Airway epithelial cell (primary cell): Measurements from ENCODE around the gene IVL. TPM values are rescaled to one million over a fixed set of nuclear protein-coding genes. Genes with fewer than 3 reads are reported as not detected.

ENCODE experiments used
- total RNA-seq: library from RNA; depleted of rRNA; stranded (reverse); fragments of >200 nt; gene quantifications from 2 replicates; pipeline ENCODE4 v1.2.3, GENCODE V29; 2015

Gene IVL, protein sequence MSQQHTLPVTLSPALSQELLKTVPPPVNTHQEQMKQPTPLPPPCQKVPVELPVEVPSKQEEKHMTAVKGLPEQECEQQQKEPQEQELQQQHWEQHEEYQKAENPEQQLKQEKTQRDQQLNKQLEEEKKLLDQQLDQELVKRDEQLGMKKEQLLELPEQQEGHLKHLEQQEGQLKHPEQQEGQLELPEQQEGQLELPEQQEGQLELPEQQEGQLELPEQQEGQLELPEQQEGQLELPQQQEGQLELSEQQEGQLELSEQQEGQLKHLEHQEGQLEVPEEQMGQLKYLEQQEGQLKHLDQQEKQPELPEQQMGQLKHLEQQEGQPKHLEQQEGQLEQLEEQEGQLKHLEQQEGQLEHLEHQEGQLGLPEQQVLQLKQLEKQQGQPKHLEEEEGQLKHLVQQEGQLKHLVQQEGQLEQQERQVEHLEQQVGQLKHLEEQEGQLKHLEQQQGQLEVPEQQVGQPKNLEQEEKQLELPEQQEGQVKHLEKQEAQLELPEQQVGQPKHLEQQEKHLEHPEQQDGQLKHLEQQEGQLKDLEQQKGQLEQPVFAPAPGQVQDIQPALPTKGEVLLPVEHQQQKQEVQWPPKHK
- total RNA-seq: 46.3 and 60.1 TPM in 2 replicates

DNA sequence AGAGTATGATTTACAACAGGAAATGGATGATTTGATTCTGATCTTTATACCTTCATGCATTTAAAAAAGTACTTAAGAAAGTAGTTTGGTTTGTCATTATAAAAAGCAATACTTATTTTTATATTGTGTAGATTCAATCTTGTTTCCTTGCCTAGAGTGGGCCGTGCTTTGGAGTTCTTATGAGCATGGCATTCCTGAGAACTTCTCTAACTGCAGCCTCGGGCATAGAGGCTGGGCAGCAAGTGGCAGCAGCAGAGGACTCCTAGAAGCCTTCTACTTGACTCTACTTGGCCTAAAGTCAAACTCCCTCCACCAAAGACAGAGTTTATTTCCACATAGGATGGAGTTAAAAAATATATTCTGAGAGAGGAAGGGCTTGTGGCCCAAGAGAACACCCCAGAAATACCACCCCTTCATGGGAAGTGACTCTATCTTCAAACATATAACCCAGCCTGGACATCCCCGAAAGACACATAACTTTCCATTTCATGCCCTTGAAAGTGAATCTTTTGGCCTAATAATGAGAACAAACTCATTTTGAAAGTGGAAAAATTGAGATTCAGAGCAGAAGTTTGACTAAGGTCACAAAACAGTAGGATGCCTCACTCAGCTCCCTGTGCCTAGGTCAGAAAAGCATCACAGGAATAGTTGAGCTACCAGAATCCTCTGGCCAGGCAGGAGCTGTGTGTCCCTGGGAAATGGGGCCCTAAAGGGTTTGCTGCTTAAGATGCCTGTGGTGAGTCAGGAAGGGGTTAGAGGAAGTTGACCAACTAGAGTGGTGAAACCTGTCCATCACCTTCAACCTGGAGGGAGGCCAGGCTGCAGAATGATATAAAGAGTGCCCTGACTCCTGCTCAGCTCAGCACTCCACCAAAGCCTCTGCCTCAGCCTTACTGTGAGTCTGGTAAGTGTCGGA lies at the start of gene IVL:
TSS of gene IVL (plus strand) at position 861 of the 916 bp plus-strand sequence. CDS start 1,252 bp downstream, outside the sequence.

DNA sequence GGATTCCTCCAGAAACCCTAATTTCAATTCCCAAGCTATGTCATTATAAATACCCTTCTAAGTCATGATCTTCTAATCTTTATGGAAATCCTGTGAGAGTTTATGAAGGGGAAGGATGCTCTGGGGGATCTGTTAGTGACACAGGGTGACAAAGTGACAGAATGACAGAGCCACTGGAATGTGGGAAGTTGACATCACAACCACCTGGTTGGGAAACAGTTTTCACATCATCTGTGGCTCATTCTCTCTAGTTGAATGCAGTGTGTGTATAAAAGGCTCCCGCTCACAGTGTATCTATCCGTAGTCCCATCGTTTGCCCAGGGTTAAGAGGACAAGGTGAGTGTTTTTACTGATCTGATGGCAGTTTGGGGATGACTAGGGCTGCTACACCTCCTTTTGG lies 48.6 kb upstream of the IVL start, which contains the start of gene LCE7A:
TSS of gene LCE7A (plus strand) at position 301 of the 400 bp plus-strand sequence. CDS start 702 bp downstream, outside the sequence.

DNA sequence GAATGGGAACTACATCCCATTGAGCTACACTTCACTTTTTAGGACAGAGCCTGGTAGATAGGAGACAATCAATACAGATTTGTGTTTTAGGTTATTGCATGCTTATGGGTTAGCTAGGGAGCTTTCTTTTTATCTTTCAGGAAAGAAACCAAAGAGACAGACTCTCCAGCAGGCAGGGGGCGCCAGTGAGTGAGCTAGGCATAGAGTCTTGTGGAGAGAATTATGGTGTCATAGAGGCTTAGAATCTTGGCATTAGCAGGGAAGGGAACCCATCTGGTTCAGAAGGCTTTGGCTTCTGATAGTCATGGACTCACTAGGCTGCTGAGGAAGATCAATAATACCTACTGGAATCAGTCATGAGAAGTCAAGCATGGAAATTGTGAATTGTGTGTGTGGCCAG lies 30.3 kb upstream of the IVL start, which contains the start of gene SMCP:
TSS of gene SMCP (plus strand) at position 281 of the 400 bp plus-strand sequence. CDS start 6,101 bp downstream, outside the sequence.

DNA sequence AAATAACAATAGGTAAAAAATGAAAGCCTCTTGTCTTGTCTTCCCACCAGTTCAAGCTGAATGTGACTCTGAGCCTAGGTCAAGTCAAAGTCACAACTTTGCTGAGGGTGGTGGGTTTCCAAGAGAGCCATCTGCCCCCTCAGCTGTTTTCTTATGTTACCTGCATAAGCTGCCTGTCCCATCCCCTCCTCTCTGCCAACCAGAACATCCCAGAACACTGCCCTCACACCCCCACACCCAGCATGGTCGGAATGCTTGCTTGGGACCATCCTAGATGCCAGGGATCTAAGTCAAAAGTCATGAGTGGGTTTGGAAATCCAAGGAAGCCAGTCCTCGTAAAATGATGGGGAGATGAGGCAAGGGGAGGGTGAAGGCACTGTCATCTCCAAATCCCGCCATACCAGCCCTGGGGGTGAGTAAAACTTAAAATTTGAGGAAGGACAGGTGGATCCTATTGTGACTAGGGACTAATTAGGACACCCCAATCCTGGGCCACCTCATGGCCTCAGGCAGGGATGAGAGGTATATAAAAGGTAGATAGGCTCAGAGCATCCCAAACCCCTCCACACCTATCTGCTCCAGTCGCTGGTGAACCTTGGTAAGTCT lies 38.4 kb downstream of the IVL start, which contains the start of gene SPRR5:
TSS of gene SPRR5 (plus strand) at position 556 of the 606 bp plus-strand sequence. CDS start 1,349 bp downstream, outside the sequence.

Other genes starting within 250 kb of the IVL start
- gene LCE2D, start 245.2 kb upstream of the IVL start, total RNA-seq: not detected in 2 replicates
- gene LCE2C, start 233.3 kb upstream of the IVL start, total RNA-seq: not detected in 2 replicates
- gene LCE2B, start 222.4 kb upstream of the IVL start, total RNA-seq: not detected in 2 replicates
- not detected in 2 replicates for gene LCE2A, start 210.2 kb upstream of the IVL start, total RNA-seq
- not detected in 2 replicates for gene LCE4A, start 200.4 kb upstream of the IVL start, total RNA-seq
- gene KPRP, start 150.5 kb upstream of the IVL start, total RNA-seq: not detected in 2 replicates
- gene LCE1F, start 133.4 kb upstream of the IVL start, total RNA-seq: not detected in 2 replicates
- 0.37 TPM in 1 of 2 replicates, not detected in the other for gene LCE1E, start 122.3 kb upstream of the IVL start, total RNA-seq
- not detected in 2 replicates for gene LCE1D, start 111.8 kb upstream of the IVL start, total RNA-seq
- gene LCE1C, start 101.9 kb upstream of the IVL start, total RNA-seq: not detected in 2 replicates
- gene LCE1B, start 96.6 kb upstream of the IVL start, total RNA-seq: not detected in 2 replicates
- not detected in 2 replicates for gene LCE1A, start 81.1 kb upstream of the IVL start, total RNA-seq
- gene LCE6A, start 65.7 kb upstream of the IVL start, total RNA-seq: not detected in 2 replicates
- not detected in 2 replicates for gene LCE7A, start 48.5 kb upstream of the IVL start, total RNA-seq
- gene SMCP, start 30.2 kb upstream of the IVL start, total RNA-seq: not detected in 2 replicates
- gene SPRR5, start 38.7 kb downstream of the IVL start, total RNA-seq: 0.71 TPM in 1 of 2 replicates, not detected in the other
- gene SPRR4, start 62.1 kb downstream of the IVL start, total RNA-seq: not detected in 2 replicates
- 83.3 and 172 TPM in 2 replicates for gene SPRR1A, start 75.5 kb downstream of the IVL start, total RNA-seq
- gene SPRR3, start 93.2 kb downstream of the IVL start, total RNA-seq: 286 and 324 TPM in 2 replicates
- 1,378 and 2,304 TPM in 2 replicates for gene SPRR1B, start 122.7 kb downstream of the IVL start, total RNA-seq
- 14.5 and 17.9 TPM in 2 replicates for gene SPRR2D, start 132.6 kb downstream of the IVL start, total RNA-seq
- gene SPRR2A, start 149.0 kb downstream of the IVL start, total RNA-seq: 8.3 and 8.4 TPM in 2 replicates
- not detected in 2 replicates for gene SPRR2B, start 163.1 kb downstream of the IVL start, total RNA-seq
- gene SPRR2E, start 186.0 kb downstream of the IVL start, total RNA-seq: 5.4 and 6.5 TPM in 2 replicates
- 0.28 TPM in 1 of 2 replicates, not detected in the other for gene SPRR2F, start 205.0 kb downstream of the IVL start, total RNA-seq
- gene SPRR2G, start 242.3 kb downstream of the IVL start, total RNA-seq: not detected in 2 replicates